ENCODE results near the gene FAM72C.
"Not testable (repeated sequence)": the region's sequence is repeated elsewhere in the genome, so short reads cannot be mapped to it uniquely, and the experiment has no call there.

The FAM72C gene

DNA sequence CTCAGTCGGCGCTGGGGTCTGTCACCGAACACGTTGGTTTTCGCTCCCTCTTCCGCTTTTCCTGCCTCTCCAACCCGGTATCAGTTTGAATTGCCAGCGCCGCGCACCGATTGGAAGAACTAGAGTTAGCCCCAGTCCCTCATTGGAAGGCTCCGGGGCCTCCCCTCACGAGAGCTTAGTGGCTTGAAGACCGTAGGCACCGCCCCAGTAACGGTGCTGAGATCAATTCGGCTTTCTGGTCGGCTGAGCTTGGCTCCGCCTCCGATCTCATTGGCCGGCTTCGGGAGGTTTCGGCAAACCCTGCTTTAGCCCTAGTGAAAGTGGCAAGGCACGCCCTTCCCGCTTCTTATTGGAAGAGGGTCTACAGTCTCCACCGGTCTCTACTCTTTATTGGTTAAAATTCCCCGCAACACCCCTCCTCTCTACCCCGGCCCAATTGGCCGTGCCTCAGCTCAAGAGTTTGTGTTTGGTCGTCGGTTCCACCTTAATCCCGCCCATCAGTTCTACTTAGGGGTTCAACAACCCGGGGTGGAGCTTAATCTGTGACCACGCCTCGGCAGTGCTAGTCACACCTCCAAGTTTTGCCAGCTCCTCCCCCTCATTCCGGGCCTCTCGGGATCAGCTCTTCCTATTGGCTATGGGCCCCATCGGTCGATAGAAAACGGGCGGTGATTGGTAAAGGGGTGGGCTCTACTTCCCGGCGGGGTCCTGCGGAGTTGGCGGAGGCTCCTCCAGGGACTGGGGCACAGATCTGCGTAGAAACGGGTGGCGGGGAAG lies at the start of gene FAM72C:
TSS of gene FAM72C (minus strand) at position 63 of the 777 bp plus-strand sequence. CDS start 845 bp downstream, outside the sequence.
- H3K4me3 Mint-ChIP-seq; H3K27me3 Mint-ChIP-seq; DNase-seq; H3K9me3 Mint-ChIP-seq; H3K36me3 Mint-ChIP-seq (ENCODE audit: low read depth); H3K4me1 Mint-ChIP-seq (ENCODE audit: low read depth); H3K27ac Mint-ChIP-seq: not testable (repeated sequence)

DNA sequence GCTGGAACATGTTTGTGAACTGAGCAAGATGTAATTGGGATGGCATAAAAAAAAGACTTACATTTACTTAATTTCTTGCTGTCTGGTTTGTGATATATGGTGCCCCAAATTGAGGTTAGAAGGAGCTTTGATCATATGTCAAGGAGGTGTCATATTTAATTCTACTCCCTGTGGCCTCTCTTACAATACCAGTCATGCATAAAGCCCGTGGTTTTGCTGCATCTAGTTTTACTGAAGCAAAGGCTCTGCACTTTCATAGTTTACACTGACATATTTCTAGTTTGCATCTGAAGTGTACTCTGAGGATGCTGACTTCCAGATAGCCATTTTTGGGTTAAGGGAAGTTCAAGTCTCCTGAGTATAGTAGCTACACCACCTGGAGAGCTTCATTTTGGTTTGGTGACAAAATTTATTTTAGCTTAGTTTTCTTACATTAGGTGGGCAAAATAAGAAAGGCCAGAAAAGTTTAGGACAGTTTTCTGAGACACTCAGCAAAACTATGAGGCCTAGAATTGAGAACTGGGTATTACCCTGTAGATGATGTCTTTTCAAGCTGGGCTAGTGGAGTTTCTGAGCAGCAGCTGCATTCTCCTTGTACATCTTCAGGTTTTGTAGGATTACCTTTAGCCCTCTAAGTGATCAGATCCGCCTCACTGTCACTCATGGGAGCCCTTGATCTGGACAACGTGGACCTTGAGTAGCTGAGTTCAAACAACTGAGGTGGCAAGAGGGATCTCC lies 48.4 kb upstream of the FAM72C start:
- DNase-seq; H3K36me3 Mint-ChIP-seq (ENCODE audit: low read depth); H3K4me3 Mint-ChIP-seq; H3K27ac Mint-ChIP-seq; H3K9me3 Mint-ChIP-seq; H3K4me1 Mint-ChIP-seq (ENCODE audit: low read depth); H3K27me3 Mint-ChIP-seq: not testable (repeated sequence)

DNA sequence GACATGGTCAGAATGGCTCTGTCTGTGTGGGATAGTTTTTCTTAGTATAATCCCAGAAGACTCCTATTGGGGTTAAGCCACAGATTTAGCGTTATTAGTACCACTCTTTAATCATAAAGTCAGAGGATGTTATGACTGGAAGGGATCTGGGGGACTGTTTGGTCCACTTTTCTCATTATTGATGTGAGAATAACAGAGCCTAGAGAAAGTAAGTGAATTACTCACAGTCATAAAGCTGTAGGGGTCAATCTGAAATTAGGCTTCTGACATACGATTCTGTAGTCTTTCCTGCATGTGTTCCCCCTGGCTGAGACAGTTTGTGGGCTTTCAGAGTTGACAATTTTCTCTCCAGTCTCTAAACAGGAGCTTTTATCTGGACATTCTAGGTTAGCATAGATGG lies 47.3 kb upstream of the FAM72C start:
- not testable (repeated sequence) for H3K27me3 Mint-ChIP-seq; H3K4me1 Mint-ChIP-seq (ENCODE audit: low read depth); H3K9me3 Mint-ChIP-seq; DNase-seq; H3K36me3 Mint-ChIP-seq (ENCODE audit: low read depth); H3K27ac Mint-ChIP-seq; H3K4me3 Mint-ChIP-seq

DNA sequence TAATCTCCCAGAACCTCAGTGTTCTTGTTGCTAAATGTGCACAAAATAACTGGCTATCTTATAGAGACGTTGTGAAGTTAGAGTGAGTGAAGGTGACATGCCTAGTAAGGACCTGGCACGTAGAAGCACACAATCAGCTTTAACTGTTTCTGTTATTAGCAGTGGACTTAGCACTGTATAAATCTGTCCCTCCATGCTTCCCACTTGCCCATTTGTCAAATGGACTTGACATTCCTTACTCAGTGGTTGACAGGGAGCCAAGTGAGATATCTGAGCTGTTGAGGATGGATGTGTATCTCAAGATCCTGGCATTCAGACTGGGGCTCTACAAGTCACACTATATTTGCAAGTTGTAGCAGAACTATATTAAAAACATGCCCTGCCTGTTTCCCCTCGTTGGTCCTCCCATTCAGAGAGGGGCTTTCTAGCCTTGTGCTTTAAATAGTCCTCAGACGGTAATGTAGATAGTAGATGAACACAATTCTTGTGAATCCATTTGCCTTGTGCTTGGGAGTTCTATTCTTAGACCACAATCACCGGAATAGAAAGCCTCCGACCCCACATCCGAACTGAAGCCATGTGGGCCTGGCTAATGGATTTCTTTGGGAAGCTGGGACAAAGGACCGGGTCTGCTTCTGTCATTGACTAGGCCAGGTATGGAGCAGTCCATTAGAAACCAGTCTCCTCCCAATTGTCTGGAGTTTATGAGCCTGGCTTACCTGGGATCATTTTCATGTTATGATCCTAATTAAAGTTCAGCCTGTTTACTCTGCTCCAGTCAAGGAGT lies 43.6 kb upstream of the FAM72C start:
- H3K4me1 Mint-ChIP-seq (ENCODE audit: low read depth); H3K9me3 Mint-ChIP-seq; H3K4me3 Mint-ChIP-seq; H3K27me3 Mint-ChIP-seq; H3K27ac Mint-ChIP-seq; H3K36me3 Mint-ChIP-seq (ENCODE audit: low read depth); DNase-seq: not testable (repeated sequence)

DNA sequence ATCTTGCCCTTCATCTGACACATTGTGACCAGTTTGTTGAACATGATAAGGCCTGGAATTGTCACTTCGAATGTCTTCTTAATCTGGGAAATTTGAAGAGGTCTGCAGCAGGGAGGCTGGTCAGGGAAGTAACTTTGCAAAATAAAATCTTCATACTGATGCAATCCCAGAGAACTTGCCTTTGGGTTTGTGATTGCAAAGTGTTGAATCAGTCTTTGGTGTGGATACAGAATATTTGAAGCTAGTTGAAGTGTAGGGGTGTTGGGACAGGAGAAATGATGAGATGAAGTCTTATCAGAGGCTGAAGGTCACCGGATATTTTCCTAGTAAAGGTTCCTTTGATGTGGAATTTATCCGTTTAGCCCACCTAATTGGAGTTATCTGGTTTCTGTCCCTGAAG lies 42.7 kb upstream of the FAM72C start:
- not testable (repeated sequence) for H3K36me3 Mint-ChIP-seq (ENCODE audit: low read depth); DNase-seq; H3K9me3 Mint-ChIP-seq; H3K27me3 Mint-ChIP-seq; H3K27ac Mint-ChIP-seq; H3K4me3 Mint-ChIP-seq; H3K4me1 Mint-ChIP-seq (ENCODE audit: low read depth)

DNA sequence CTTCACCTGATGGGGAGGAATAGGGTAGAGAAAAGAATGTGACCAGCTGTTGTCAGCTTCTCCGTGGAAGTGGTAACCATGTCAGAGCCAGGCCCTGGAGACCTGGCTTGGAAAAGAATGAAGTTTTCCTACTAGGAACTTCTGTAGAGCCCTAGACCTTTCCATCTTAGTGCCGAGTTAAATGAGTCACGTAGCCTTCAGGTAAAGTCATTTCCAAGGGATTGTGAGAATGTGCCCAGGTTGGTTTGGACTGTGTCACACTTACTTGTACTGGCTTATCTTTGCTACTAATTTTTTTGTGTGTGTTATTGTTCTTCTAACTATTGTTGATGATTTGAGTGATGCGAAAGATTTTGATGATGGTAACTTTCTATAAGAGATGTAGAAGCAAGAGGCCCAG lies 42.3 kb upstream of the FAM72C start:
- not testable (repeated sequence) for H3K27ac Mint-ChIP-seq; DNase-seq; H3K27me3 Mint-ChIP-seq; H3K4me1 Mint-ChIP-seq (ENCODE audit: low read depth); H3K36me3 Mint-ChIP-seq (ENCODE audit: low read depth); H3K4me3 Mint-ChIP-seq; H3K9me3 Mint-ChIP-seq

DNA sequence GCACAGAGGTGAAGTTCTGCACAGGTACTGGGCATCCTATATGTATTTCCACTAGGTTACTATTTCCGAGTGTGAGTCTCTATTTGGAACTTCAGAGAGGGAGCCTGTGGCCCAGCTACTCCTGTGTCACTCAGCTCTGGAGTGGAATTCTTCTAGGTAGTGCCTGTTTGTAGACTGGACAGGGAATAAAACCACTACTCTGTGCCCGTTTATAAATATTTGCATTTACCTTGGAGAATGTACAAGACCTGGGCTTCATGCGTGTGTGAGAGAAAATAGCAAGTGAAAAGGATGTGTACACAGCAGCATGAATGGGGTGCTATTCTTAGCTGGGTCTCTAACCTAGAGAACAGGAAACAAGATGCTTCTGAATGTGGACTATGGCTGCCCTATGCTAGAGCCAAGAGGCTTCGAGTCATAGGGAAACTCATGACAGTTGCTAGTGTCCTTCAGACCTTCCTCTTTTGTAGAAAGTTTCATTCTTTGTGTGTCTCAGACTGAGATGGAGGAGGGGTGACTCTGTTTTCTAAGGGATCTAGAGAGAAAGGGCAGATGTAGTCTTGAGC lies 40.5 kb upstream of the FAM72C start:
- H3K9me3 Mint-ChIP-seq; H3K36me3 Mint-ChIP-seq (ENCODE audit: low read depth); H3K27me3 Mint-ChIP-seq; DNase-seq; H3K4me1 Mint-ChIP-seq (ENCODE audit: low read depth); H3K27ac Mint-ChIP-seq; H3K4me3 Mint-ChIP-seq: not testable (repeated sequence)

DNA sequence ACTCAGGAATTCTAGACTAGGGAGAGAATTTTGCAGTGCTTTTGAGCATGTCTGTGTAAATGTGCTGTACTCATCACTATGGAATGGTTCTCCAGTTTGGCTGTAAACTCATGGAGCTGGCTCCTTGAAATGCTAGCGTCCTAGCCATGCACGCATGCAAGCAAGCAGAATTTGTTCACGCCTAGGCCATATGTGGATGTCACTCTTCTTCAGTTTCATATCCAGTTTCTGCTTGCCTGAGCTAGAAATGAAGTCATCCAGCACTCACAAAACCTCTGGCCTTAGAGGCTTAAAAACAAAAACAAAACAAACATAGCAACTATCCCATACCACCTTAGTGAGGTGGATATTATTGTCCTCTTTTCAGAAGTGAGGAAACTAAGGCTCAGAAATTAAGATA lies 37.6 kb upstream of the FAM72C start:
- H3K4me1 Mint-ChIP-seq (ENCODE audit: low read depth); H3K4me3 Mint-ChIP-seq; H3K27ac Mint-ChIP-seq; DNase-seq; H3K27me3 Mint-ChIP-seq; H3K36me3 Mint-ChIP-seq (ENCODE audit: low read depth); H3K9me3 Mint-ChIP-seq: not testable (repeated sequence)

DNA sequence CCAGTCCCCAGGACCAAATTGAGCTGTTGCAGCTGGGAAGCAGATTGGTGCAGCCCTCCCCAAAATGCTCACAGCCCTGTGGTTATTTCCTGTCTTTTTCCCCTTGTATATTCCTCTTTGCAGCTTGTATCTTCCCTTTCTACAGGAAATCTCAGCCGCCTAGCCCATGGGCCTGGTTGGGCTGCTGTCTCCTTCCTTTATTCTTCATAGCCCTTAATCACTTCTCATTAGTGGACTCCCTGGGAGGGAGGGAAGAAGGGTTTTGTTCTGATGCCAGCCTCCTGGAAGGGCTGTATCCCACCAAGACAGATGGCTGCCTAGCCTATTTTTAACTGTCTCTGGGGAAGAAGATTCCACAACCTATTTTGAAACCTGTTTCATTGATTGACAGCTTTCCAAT lies 32.5 kb upstream of the FAM72C start:
- H3K27me3 Mint-ChIP-seq, result not testable (repeated sequence)

DNA sequence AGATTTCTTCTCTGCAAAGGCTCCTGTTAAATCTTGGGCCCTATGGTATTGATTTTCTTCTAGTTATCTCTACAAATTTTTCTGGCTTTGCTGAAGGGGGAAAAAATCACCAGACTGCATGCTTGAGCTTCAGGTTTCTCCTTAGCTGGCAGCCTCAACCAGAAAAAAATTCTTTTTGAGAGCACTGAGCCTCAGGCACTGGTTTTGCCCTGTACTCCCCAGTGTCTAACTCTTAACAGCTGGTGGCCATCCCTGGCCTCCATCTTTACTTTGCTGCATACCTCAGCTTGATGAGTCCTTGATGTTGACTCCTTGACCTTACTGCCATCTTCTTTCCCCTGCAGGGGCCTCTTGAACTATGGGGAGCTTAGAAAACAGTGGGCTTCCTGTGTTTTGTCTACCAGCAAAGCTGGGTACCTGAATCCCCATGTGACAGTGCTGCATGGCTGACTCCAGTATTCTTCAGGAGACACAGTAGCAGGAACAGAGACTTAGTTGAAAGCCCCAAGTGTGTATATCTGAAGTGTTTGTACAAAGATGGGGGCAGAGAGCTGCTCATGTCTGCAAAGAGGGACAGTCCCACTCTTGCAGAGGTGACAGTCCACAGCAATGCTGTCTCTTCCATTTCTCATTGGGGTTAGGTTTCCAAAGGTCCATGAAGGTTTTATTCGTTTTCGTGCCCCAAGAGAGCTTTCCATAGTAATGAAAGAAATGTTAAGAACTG lies 31.7 kb upstream of the FAM72C start:
- not testable (repeated sequence) for H3K27me3 Mint-ChIP-seq; DNase-seq; H3K27ac Mint-ChIP-seq; H3K9me3 Mint-ChIP-seq; H3K4me1 Mint-ChIP-seq (ENCODE audit: low read depth); H3K4me3 Mint-ChIP-seq; H3K36me3 Mint-ChIP-seq (ENCODE audit: low read depth)

More for the DNA sequence above, 32.5 kb upstream of the FAM72C start:
- not testable (repeated sequence) for DNase-seq; H3K9me3 Mint-ChIP-seq; H3K36me3 Mint-ChIP-seq (ENCODE audit: low read depth); H3K4me1 Mint-ChIP-seq (ENCODE audit: low read depth); H3K27ac Mint-ChIP-seq; H3K4me3 Mint-ChIP-seq

DNA sequence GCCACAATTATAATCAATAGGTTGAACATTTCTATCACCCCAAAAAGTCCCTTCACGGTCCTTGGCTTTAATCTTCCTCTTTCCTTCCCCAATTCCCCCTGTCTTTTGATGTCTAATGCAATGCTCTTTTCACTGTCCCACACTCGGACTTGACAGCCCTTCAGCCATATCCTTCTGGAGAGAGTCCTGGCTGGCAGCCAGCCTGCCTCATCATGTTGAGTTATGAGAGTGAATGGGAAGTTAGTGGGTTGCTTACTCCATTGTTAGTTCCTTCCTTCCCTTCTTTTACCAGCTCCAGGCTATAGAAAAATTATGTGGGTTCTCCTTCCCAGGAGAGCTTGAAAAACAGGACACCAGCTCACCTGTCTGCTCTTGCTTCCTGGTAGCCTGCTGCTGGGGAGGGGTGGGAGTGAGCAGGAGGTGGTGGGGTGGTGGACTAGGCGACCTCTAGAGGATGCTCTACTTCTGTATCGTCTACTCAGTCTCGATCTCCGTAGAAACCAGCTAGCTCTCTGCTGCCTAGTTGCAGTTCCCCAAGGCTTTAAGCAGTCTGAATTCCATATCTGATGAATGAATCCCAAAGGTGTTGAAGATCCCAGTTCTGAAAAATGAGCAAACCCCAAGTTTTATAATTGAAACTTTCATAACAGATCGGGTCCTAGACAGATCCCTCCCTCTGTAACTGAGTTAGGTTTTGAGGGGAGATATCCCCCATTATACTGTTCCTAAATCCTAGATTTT lies 30.5 kb upstream of the FAM72C start:
- not testable (repeated sequence) for H3K27me3 Mint-ChIP-seq; H3K4me3 Mint-ChIP-seq; H3K4me1 Mint-ChIP-seq (ENCODE audit: low read depth); DNase-seq; H3K9me3 Mint-ChIP-seq; H3K27ac Mint-ChIP-seq; H3K36me3 Mint-ChIP-seq (ENCODE audit: low read depth)

DNA sequence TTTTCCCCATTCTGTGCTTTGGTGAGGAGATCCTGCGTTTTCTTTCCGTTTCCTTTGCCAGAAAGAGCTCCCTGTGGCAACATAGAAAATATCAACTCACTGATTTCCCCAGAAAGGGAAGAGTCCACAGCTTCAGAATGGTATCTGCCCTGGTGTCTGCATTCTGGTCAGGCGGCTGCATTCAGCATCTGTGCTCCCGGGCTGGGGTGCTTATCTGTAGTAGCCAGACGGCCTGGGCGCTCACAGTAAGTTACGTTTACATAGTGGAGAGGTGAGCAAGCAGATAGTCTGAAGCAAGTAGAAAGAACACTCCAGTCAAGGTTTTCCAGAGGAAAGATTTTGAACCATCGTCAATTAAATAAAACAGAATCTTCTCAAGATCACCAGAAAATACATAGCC lies 29.3 kb upstream of the FAM72C start:
- not testable (repeated sequence) for H3K9me3 Mint-ChIP-seq; DNase-seq; H3K4me3 Mint-ChIP-seq; H3K27me3 Mint-ChIP-seq; H3K27ac Mint-ChIP-seq; H3K4me1 Mint-ChIP-seq (ENCODE audit: low read depth); H3K36me3 Mint-ChIP-seq (ENCODE audit: low read depth)

DNA sequence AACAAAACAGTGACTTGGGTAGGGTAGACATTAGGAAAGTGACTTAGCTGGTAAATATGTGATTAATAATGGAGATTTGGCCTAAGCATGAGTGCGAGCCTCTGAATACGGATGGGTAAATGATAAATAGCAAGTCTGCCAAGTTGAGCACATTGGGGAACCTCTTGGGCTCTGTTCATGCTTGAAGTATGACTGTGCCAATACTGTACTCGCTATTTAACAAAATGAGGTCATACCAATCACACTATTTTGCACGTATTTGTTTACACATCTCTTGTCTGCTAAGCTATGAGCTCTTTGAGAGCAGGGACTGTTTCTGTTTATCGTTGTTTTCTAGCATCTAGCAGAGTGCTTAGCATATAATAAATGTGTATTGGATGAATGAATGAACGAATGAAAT lies 24.2 kb upstream of the FAM72C start:
- not testable (repeated sequence) for H3K36me3 Mint-ChIP-seq (ENCODE audit: low read depth); H3K4me1 Mint-ChIP-seq (ENCODE audit: low read depth); H3K9me3 Mint-ChIP-seq; H3K27ac Mint-ChIP-seq; H3K27me3 Mint-ChIP-seq; H3K4me3 Mint-ChIP-seq; DNase-seq
